PC-9 (cell line): ENCODE measurements around the gene SNX32. TPM values are rescaled to one million over a fixed set of nuclear protein-coding genes. Genes with fewer than 3 reads are reported as not detected.

Experiments
- BruUV-seq: library from RNA; stranded (reverse); fragments of 400-500 nt; replicated peaks from 2 replicates; lab custom pipeline; 2021; lab: Mats Ljungman, UMichigan
- CTCF ChIA-PET: fragments of 300-600 bp; sonication (Branson Sonifier 250); formaldehyde crosslinking; loops from one replicate; lab custom pipeline; 2022; ENCODE audit warnings: antibody characterized with exemption; lab: Charles Lee
- POLR2A ChIA-PET: fragments of 300-600 bp; sonication (Branson Sonifier 250); formaldehyde crosslinking; loops from one replicate; lab custom pipeline; 2022; ENCODE audit warnings: antibody characterized with exemption; ENCODE audit not compliant: unreplicated experiment; lab: Charles Lee
- DNase-seq, 2 experiments: peaks; one replicate each; pipeline versions ENCODE4 v3.0.0 to v3.0.0-alpha.2; 2015 to 2022; ENCODE audit warnings: mixed read lengths in 1 of 2
- H2AFZ ChIP-seq: fragments of 200-600 bp; sonication (generic); 2 replicates; pipeline ENCODE4 v1.8.1; 2017; ENCODE audit warnings: antibody characterized with exemption
- H3F3A ChIP-seq: fragments of 200-600 bp; sonication (generic); 2 replicates; pipeline ENCODE4 v1.8.1; 2017; ENCODE audit warnings: antibody characterized with exemption, mild to moderate bottlenecking, low read depth; ENCODE audit not compliant: insufficient read depth
- H3K27ac ChIP-seq: fragments of 200-600 bp; sonication (generic); 2 replicates; pipeline ENCODE4 v1.6.1; 2016; ENCODE audit warnings: mixed run types
- H3K27me3 ChIP-seq: fragments of 200-600 bp; sonication (generic); 2 replicates; pipeline ENCODE4 v1.6.1; 2016; ENCODE audit warnings: low read depth, mixed run types; ENCODE audit not compliant: insufficient read depth
- H3K36me3 ChIP-seq: fragments of 200-600 bp; sonication (generic); 2 replicates; pipeline ENCODE4 v1.6.1; 2016; ENCODE audit warnings: low read depth, mixed run types
- H3K4me1 ChIP-seq: fragments of 200-600 bp; sonication (generic); replicated peaks from 2 replicates; pipeline ENCODE4 v1.6.1; 2016; ENCODE audit warnings: mixed run types; ENCODE audit not compliant: insufficient read depth
- H3K4me2 ChIP-seq: fragments of 200-600 bp; sonication (generic); 2 replicates; pipeline ENCODE4 v1.6.1; 2017; ENCODE audit warnings: mixed run types
- H3K4me3 ChIP-seq: fragments of 200-600 bp; sonication (generic); 2 replicates; pipeline ENCODE4 v1.6.1; 2016; ENCODE audit warnings: mixed run types
- H3K79me2 ChIP-seq: fragments of 200-600 bp; sonication (generic); 2 replicates; pipeline ENCODE4 v1.6.1; 2017; ENCODE audit warnings: low read depth, mixed run types
- H3K9me2 ChIP-seq: fragments of 200-600 bp; sonication (generic); 2 replicates; pipeline ENCODE4 v1.8.1; 2017; ENCODE audit warnings: mild to moderate bottlenecking; ENCODE audit not compliant: insufficient read depth
- H3K9me3 ChIP-seq: fragments of 200-600 bp; sonication (generic); 2 replicates; pipeline ENCODE4 v1.8.1; 2016; ENCODE audit warnings: low read depth; ENCODE audit not compliant: insufficient read depth
- H4K20me1 ChIP-seq: fragments of 200-600 bp; sonication (generic); 2 replicates; pipeline ENCODE4 v1.8.1; 2017; ENCODE audit not compliant: insufficient read depth
- EZH2 ChIP-seq: fragments of 200-600 bp; sonication (generic); IDR thresholded peaks from 2 replicates; pipeline ENCODE4 v1.8.0; 2017; ENCODE audit warnings: antibody characterized with exemption, low read depth
- intact Hi-C: fragments of 100-400 bp; cut with micrococcal nuclease; formaldehyde crosslinking; loops from one replicate; pipeline ENCODE4 v1.10.0; 2022; ENCODE audit not compliant: unreplicated experiment
- total RNA-seq: library from RNA; stranded (reverse); gene quantifications from 2 replicates; pipeline ENCODE4 v1.2.3, GENCODE V29; 2021
- TF ChIP-seq, protein P1 (sequence below): fragments of 200-600 bp; sonication (generic); conservative IDR thresholded peaks from 2 replicates; pipeline ENCODE4 v1.6.1; 2017; ENCODE audit warnings: mixed run types, antibody characterized with exemption, mild to moderate bottlenecking, moderate library complexity

SNX32 gene
- total RNA-seq, 1 experiment from 2014 or later, result not detected

DNA sequence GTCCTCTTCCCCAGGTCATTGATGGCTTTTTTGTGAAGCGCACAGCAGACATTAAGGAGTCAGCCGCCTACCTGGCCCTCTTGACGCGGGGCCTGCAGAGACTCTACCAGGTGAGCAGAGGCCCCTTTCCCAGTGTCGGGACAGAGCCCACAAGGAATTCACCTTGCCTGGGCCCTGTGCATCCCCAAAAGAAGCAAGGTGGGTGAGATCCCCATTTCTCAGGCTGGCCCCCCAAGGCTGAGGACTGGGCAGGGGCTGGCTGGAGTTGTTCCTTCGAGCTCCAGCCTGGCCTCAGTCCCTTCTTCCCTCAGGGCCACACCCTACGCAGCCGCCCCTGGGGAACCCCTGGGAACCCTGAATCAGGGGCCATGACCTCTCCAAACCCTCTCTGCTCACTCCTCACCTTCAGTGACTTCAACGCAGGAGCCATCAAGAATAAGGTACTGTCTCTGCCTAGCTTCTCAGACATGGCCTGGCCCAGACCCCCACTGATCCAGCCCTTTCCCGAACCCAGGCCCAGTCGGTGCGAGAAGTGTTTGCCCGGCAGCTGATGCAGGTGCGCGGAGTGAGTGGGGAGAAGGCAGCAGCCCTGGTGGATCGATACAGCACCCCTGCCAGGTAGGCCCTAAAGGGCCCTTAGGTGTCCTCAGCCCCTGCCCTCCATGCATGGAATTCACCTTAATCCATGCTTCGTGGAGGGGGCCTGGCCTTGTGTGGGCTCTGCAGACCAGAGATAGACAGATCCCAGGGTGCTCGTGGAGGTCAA, 31.1 kb downstream of the SNX32 start:
- BruUV-seq, result no TSS peak
- no peak overlapping the region for H3K4me2 ChIP-seq
- peaks cover 10% of the 10 kb centered on the region for H3K4me1 ChIP-seq
- no peaks in the 10 kb centered on the region for H3K9me3 ChIP-seq
- ChIA-PET POLR2A (interaction anchor here (0.7 kb wide), 1 partner anchor 977 kb away, joined by 5 read pairs; no protein-coding TSS in a partner anchor), CTCF (no interaction called here)
- no peaks in the 10 kb centered on the region for H3K9me2 ChIP-seq
- H3K79me2 ChIP-seq, result peaks cover 24% of the 10 kb centered on the region
- no peaks in the 10 kb centered on the region; the same call in 1 of the 2 replicates for H4K20me1 ChIP-seq
- no peak overlapping the region for H2AFZ ChIP-seq
- H3K27ac ChIP-seq, result no peak overlapping the region
- DNase-seq, result no peak
- TF ChIP-seq EZH2, result no peak
- TF ChIP-seq, protein P1, sequence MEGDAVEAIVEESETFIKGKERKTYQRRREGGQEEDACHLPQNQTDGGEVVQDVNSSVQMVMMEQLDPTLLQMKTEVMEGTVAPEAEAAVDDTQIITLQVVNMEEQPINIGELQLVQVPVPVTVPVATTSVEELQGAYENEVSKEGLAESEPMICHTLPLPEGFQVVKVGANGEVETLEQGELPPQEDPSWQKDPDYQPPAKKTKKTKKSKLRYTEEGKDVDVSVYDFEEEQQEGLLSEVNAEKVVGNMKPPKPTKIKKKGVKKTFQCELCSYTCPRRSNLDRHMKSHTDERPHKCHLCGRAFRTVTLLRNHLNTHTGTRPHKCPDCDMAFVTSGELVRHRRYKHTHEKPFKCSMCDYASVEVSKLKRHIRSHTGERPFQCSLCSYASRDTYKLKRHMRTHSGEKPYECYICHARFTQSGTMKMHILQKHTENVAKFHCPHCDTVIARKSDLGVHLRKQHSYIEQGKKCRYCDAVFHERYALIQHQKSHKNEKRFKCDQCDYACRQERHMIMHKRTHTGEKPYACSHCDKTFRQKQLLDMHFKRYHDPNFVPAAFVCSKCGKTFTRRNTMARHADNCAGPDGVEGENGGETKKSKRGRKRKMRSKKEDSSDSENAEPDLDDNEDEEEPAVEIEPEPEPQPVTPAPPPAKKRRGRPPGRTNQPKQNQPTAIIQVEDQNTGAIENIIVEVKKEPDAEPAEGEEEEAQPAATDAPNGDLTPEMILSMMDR, result no peak
- H3F3A ChIP-seq, result peaks cover 40% of the 10 kb centered on the region
- H3K36me3 ChIP-seq, result peaks cover 23% of the 10 kb centered on the region
- H3K27me3 ChIP-seq, result no peaks in the 10 kb centered on the region
- intact Hi-C loops, result no loop called here
- H3K4me3 ChIP-seq, result no peak overlapping the region

DNA sequence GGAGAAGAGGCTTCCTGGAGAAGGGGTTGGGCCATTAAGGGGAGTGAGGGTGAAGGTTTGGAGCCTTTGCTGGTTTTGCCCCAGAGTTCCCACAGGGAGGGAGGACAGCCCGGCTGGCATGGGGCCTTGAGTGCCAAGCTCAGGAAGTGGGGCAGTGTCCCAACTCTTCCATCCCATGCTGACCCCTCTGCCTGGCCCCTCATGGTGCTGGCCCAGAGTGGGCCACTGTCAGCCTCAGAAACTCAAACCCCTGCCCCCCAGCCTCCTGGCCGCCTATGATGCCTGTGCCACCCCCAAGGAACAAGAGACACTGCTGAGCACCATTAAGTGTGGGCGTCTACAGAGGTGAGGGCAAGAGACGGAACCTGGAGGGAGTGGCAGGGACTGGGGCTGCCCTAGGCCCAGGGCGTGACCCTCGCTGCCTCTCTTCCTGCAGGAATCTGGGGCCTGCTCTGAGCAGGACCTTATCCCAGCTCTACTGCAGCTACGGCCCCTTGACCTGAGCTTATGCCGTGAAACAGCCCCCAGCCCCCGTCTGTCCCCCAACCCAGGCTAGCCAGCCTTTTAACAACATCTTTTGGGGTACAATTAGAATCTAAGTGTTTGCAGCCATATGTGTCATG, 31.9 kb downstream of the SNX32 start:
- H3K36me3 ChIP-seq, result peaks cover 23% of the 10 kb centered on the region
- no peaks in the 10 kb centered on the region for H3K9me3 ChIP-seq
- H3K27ac ChIP-seq, result no peak overlapping the region
- no peak for DNase-seq
- ChIA-PET POLR2A (interaction anchor here (0.7 kb wide), 1 partner anchor 976 kb away, joined by 5 read pairs; no protein-coding TSS in a partner anchor), CTCF (no interaction called here)
- no peaks in the 10 kb centered on the region for H3K27me3 ChIP-seq
- H2AFZ ChIP-seq, result no peak overlapping the region
- no peak overlapping the region for H3K4me3 ChIP-seq
- intact Hi-C loops, result no loop called here
- peaks cover 8% of the 10 kb centered on the region for H3K4me1 ChIP-seq
- H4K20me1 ChIP-seq, result no peaks in the 10 kb centered on the region; the same call in 1 of the 2 replicates
- H3K79me2 ChIP-seq, result peaks cover 24% of the 10 kb centered on the region
- H3F3A ChIP-seq, result peaks cover 38% of the 10 kb centered on the region
- TF ChIP-seq, protein P1, result no peak
- no peak for TF ChIP-seq EZH2
- no TSS peak for BruUV-seq
- H3K4me2 ChIP-seq, result no peak overlapping the region
- no peaks in the 10 kb centered on the region for H3K9me2 ChIP-seq

DNA sequence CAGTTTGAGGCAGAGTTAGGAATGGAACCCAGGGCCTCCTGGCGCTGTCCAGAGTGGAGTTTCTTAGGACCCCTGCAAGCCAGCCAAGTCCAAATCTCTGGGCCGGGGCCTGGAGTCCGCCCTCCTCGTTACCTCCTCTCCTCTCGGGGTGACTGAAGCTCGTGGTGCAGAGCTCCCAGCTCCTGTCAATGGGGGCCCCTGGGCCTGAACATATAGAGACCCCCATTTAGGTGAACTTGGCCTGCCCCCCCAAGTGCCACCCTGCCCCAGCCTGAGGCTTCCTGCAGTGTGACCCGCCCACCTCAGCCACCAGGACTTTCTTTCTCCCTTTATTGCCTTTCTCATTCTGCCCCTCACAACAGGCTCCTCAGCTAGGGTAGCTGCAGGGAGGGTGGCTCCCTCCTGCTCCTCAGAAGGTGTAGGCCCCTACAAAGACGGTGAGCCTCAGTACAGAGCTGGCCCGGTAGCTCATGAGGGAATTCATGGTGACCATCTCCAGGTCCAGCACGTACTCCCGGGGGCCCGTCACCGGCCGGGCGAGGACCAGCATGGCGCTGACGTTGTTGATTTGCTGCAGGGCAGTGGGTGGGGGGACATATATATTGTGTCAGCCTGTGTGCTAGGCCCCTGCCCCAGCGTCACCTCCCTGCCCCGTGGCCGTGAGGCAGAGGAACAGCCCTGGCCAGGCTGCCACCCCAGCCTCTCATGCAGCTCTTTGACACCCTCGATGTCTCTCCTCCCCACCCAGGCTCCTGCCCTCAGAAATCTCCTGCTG, 32.9 kb downstream of the SNX32 start:
- H3K4me3 ChIP-seq, result no peak overlapping the region
- H3K4me2 ChIP-seq, result no peak overlapping the region
- CTCF ChIA-PET, result interaction anchor here (0.5 kb wide), 1 partner anchor 155 kb away, joined by 18 read pairs; no protein-coding TSS in a partner anchor
- H3K27me3 ChIP-seq, result no peaks in the 10 kb centered on the region
- no peak overlapping the region for H3K27ac ChIP-seq
- POLR2A ChIA-PET, result no interaction called here
- peaks cover 5% of the 10 kb centered on the region for H3K4me1 ChIP-seq
- DNase-seq, result no peak
- intact Hi-C loops, result no loop called here
- no peaks in the 10 kb centered on the region for H3K9me2 ChIP-seq
- peaks cover 35% of the 10 kb centered on the region for H3F3A ChIP-seq
- no TSS peak for BruUV-seq
- peaks cover 23% of the 10 kb centered on the region for H3K36me3 ChIP-seq
- no peak overlapping the region for H2AFZ ChIP-seq
- peaks cover 15% of the 10 kb centered on the region for H3K79me2 ChIP-seq
- H4K20me1 ChIP-seq, result no peaks in the 10 kb centered on the region; the same call in 1 of the 2 replicates
- no peak for TF ChIP-seq EZH2
- TF ChIP-seq, protein P1, result no peak
- no peaks in the 10 kb centered on the region for H3K9me3 ChIP-seq
